ENCODE measurements around the gene VASP.
"Not testable (repeated sequence)": the region's sequence is repeated elsewhere in the genome, so short reads cannot be mapped to it uniquely, and the experiment has no call there.

Gene VASP

GRCh38 chr19:45496349-45496953 is 10.8 kb upstream of the VASP start:
- DNase-seq (ENCODE audit: extremely low read depth in 1 of 2, low read depth in 1 of 2) = no peak

- no peak for DNase-seq (ENCODE audit: extremely low read depth in 1 of 2, low read depth in 1 of 2)
These were observed 9.5 kb upstream of the VASP start for GRCh38 chr19:45497791-45498190.

- no peak for DNase-seq (ENCODE audit: extremely low read depth in 1 of 2, low read depth in 1 of 2)
These were observed 8.7 kb upstream of the VASP start, which contains the start of gene PPM1N for GRCh38 chr19:45498411-45499195. TSS of gene PPM1N (plus strand) at chr19:45498443. CDS start at chr19:45498473, 30 bp downstream.

GRCh38 chr19:45499196-45500180 is 7.8 kb upstream of the VASP start:
- peak in 1 of 2 donors; percentile 68 for DNase-seq (ENCODE audit: extremely low read depth in 1 of 2, low read depth in 1 of 2)

- no peak for DNase-seq (ENCODE audit: extremely low read depth in 1 of 2, low read depth in 1 of 2)
These were observed 6.2 kb upstream of the VASP start for GRCh38 chr19:45500918-45501729.

GRCh38 chr19:45501730-45502014 is 5.6 kb upstream of the VASP start:
- DNase-seq (ENCODE audit: extremely low read depth in 1 of 2, low read depth in 1 of 2) = no peak

- no peak for DNase-seq (ENCODE audit: extremely low read depth in 1 of 2, low read depth in 1 of 2)
These were observed 5.2 kb upstream of the VASP start for GRCh38 chr19:45502111-45502510.

GRCh38 chr19:45503909-45504308 is 3.4 kb upstream of the VASP start:
- DNase-seq (ENCODE audit: extremely low read depth in 1 of 2, low read depth in 1 of 2) = no peak

- DNase-seq (ENCODE audit: extremely low read depth in 1 of 2, low read depth in 1 of 2) = no peak
These were observed 1.9 kb upstream of the VASP start for GRCh38 chr19:45505151-45505995.

- DNase-seq (ENCODE audit: extremely low read depth in 1 of 2, low read depth in 1 of 2) = no peak
These were observed 1.4 kb upstream of the VASP start for GRCh38 chr19:45505996-45506245.

GRCh38 chr19:45506246-45506988 is 862 bp upstream of the VASP start:
- DNase-seq (ENCODE audit: extremely low read depth in 1 of 2, low read depth in 1 of 2) = peak; percentile 99

- no peak for DNase-seq (ENCODE audit: extremely low read depth in 1 of 2, low read depth in 1 of 2)
These were observed 665 bp downstream of the VASP start for GRCh38 chr19:45507872-45508416.

- peak in 1 of 2 donors; percentile 51 for DNase-seq (ENCODE audit: extremely low read depth in 1 of 2, low read depth in 1 of 2)
These were observed 1.2 kb downstream of the VASP start for GRCh38 chr19:45508417-45508860.

- DNase-seq (ENCODE audit: extremely low read depth in 1 of 2, low read depth in 1 of 2) = no peak
These were observed 1.8 kb downstream of the VASP start for GRCh38 chr19:45508861-45509691.

- no peak for DNase-seq (ENCODE audit: extremely low read depth in 1 of 2, low read depth in 1 of 2)
These were observed 2.4 kb downstream of the VASP start for GRCh38 chr19:45509692-45510015.

GRCh38 chr19:45510352-45510751 is 3.1 kb downstream of the VASP start:
- not testable (repeated sequence) for DNase-seq (ENCODE audit: extremely low read depth in 1 of 2, low read depth in 1 of 2)

- DNase-seq (ENCODE audit: extremely low read depth in 1 of 2, low read depth in 1 of 2) = no peak
These were observed 3.8 kb downstream of the VASP start for GRCh38 chr19:45511074-45511473.

- no peak for DNase-seq (ENCODE audit: extremely low read depth in 1 of 2, low read depth in 1 of 2)
These were observed 5.7 kb downstream of the VASP start for GRCh38 chr19:45512881-45513483.

Data from stimulated activated CD8-positive, alpha-beta memory T cell treated with anti-CD3 and anti-CD28 coated beads, Interleukin-7, amount 100 ng/mL, for 48 hours (primary cell).